Mesothelial cell of epicardium (in vitro differentiated cells): Measurements from ENCODE around the gene UPK3BL1. TPM values are rescaled to one million over a fixed set of nuclear protein-coding genes. Genes with fewer than 3 reads are reported as not detected.
"Not testable (repeated sequence)": the region's sequence is repeated elsewhere in the genome, so short reads cannot be mapped to it uniquely, and the experiment has no call there.

Source experiments
- DNase-seq, 2 experiments: peaks; one replicate each; pipeline ENCODE4 v3.0.0; 2021; ENCODE audit warnings: low spot score in 2 of 2; ENCODE audit not compliant: unreplicated experiment in 2 of 2
- H3K27ac Mint-ChIP-seq: 2 replicates; pipeline ENCODE4 v1.8.0; 2021; ENCODE audit warnings: mixed read lengths
- H3K27me3 Mint-ChIP-seq: 2 replicates; pipeline ENCODE4 v1.8.0; 2021; ENCODE audit warnings: low read depth, mixed read lengths
- H3K36me3 Mint-ChIP-seq: 2 replicates; pipeline ENCODE4 v1.8.0; 2021; ENCODE audit warnings: mixed read lengths
- H3K4me1 Mint-ChIP-seq: 2 replicates; pipeline ENCODE4 v1.8.0; 2021; ENCODE audit warnings: mixed read lengths
- H3K4me3 Mint-ChIP-seq: 2 replicates; pipeline ENCODE4 v1.8.0; 2021; ENCODE audit warnings: mild to moderate bottlenecking, moderate library complexity, mixed read lengths
- H3K9me3 Mint-ChIP-seq: 2 replicates; pipeline ENCODE4 v1.8.0; 2021; ENCODE audit warnings: mixed read lengths
- total RNA-seq: library from RNA; stranded (reverse); gene quantifications from 3 replicates; pipeline ENCODE4 v1.2.1, GENCODE V29; 2021

The UPK3BL1 gene, protein sequence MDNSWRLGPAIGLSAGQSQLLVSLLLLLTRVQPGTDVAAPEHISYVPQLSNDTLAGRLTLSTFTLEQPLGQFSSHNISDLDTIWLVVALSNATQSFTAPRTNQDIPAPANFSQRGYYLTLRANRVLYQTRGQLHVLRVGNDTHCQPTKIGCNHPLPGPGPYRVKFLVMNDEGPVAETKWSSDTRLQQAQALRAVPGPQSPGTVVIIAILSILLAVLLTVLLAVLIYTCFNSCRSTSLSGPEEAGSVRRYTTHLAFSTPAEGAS
- 18.3 to 26.8 TPM (median 26.6 TPM) in 3 replicates for total RNA-seq

DNA sequence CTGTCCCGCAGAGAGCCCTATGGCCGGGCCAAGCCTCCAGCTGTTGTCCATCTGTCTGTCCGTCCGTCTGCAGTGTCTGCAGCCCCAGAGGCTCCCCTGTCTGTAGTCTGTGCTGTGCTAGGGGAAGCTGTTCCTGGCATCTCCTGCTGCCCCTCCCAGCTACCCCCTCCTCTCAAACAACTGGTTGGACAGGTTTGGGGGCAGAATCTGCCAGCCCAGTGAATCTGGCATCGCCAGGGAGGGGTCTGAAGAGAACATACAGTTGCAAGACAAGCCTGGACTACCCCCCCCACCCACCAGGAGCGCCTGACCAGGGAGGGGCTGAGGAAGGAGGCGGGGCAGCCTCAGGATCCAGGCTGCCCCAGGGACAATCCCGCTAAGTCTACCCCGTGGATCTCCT, at the start of gene UPK3BL1:
TSS of gene UPK3BL1 (minus strand) at position 101 of the 400 bp plus-strand sequence. CDS start at position 51, 50 bp downstream.
- not testable (repeated sequence) for H3K4me1 Mint-ChIP-seq, H3K9me3 Mint-ChIP-seq, H3K4me3 Mint-ChIP-seq, H3K27ac Mint-ChIP-seq, DNase-seq, H3K36me3 Mint-ChIP-seq, H3K27me3 Mint-ChIP-seq

DNA sequence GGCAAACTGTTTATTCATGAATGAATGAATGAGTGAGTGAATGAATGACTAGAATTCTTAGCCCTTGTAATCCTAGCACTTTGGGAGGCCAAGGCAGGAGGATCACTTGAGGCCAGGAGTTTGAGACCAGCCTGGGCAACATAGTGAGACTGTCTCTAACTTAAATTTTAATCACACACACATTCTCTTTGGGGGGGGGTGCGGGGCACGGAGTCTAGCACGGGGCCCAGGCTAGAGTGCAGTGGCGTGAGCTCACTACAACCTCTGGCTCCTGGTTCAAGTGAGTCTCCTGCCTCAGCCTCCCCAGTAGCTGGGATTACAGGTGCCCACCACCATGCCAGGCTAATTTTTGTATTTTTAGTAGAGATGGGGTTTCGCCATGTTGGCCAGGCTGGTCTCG, 48.0 kb upstream of the UPK3BL1 start:
- H3K4me3 Mint-ChIP-seq, H3K9me3 Mint-ChIP-seq, H3K36me3 Mint-ChIP-seq, H3K27ac Mint-ChIP-seq, H3K4me1 Mint-ChIP-seq, DNase-seq: not testable (repeated sequence)
- peaks cover 36% of the 10 kb centered on the region for H3K27me3 Mint-ChIP-seq

- H3K4me3 Mint-ChIP-seq, H3K9me3 Mint-ChIP-seq, H3K36me3 Mint-ChIP-seq, DNase-seq, H3K4me1 Mint-ChIP-seq, H3K27ac Mint-ChIP-seq: not testable (repeated sequence)
- peaks cover 32% of the 10 kb centered on the region for H3K27me3 Mint-ChIP-seq
These were observed 47.1 kb upstream of the UPK3BL1 start for GRCh38 chr7:102689436-102690282.

DNA sequence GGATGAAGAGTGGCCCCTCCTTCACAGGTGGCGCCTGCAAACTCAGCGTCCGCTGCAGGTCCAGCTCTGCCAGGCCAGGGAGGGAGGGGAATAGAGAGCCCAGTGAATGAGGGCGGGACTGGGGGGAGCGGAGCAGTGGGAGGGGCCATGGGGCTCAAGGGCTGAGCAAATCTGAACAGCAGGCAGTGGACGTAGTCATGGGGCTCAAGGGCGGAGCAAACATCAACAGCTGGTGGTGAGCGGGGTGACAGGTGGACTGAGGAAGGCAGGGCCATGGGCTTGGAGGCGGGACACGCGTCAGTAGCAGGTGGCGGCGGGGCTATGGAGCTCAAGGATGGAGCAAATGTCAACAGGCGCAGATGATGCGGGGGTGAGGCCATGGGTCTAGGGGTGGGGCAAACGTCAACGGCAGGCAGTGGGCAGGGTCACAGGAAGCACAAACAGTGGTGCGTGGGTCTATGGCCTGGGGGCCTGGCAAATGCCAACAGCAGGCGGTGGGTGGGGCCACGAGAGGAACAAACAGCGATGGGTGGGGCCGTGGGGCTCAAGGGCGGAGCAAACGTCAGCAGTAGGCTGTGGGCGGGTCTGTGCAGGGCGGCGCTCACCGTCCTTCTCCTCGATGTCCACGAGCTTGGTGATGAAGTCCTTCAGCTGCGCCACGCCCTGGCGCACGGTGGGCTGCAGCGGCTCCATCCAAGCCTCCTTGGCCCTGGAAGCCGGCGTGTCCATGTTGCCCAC, 45.9 kb upstream of the UPK3BL1 start:
- not testable (repeated sequence) for H3K36me3 Mint-ChIP-seq, H3K27ac Mint-ChIP-seq, H3K4me3 Mint-ChIP-seq, DNase-seq, H3K9me3 Mint-ChIP-seq, H3K4me1 Mint-ChIP-seq
- H3K27me3 Mint-ChIP-seq, result peaks cover 21% of the 10 kb centered on the region

GRCh38 chr7:102682560-102682959, 40.0 kb upstream of the UPK3BL1 start:
- H3K4me3 Mint-ChIP-seq, H3K4me1 Mint-ChIP-seq, H3K36me3 Mint-ChIP-seq, H3K27ac Mint-ChIP-seq, DNase-seq, H3K9me3 Mint-ChIP-seq, H3K27me3 Mint-ChIP-seq: not testable (repeated sequence)

DNA sequence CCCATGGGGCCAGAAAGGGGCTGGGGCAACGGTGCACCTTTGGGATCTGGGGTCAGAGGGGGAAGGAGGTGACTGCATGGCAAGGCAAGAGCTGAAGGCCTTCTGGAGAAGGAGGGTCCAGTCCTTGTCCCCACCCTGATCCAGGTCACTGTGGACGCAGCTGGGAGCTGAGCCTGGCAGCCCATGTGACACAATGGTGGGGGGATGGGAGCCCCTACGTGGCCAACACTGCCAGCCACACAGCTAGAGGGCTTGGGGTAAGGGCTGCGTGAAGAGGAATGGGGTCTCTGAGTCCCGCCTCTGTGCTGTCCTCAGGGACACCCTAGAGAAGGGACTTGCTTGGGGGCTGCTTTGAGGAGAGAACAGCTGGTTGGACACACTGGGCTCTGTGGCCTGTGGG, 38.2 kb upstream of the UPK3BL1 start:
- H3K9me3 Mint-ChIP-seq, result not testable (repeated sequence)

DNA sequence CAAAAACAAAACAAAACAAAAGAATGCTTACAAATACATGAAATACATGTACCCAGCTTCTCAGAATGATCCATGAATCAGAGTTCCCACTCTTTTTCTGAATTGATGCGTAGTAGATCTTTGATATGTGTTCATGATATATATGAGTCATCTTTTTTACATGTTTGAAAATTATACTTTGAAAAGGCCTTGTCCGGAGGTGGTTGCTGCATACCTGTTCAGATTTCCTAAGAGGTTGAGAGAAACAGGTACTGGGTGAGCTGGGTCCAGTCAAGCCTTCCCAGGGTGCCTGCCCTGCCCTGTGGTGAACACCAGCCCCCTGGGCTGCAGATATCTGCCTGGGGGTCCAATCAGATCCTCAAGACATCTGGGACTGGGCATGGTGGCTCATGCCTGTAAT, 33.0 kb upstream of the UPK3BL1 start:
- DNase-seq, H3K4me1 Mint-ChIP-seq, H3K36me3 Mint-ChIP-seq, H3K27me3 Mint-ChIP-seq, H3K27ac Mint-ChIP-seq, H3K9me3 Mint-ChIP-seq, H3K4me3 Mint-ChIP-seq: not testable (repeated sequence)

More for the DNA sequence above, 38.2 kb upstream of the UPK3BL1 start:
- not testable (repeated sequence) for DNase-seq, H3K4me3 Mint-ChIP-seq, H3K36me3 Mint-ChIP-seq, H3K4me1 Mint-ChIP-seq, H3K27me3 Mint-ChIP-seq, H3K27ac Mint-ChIP-seq

DNA sequence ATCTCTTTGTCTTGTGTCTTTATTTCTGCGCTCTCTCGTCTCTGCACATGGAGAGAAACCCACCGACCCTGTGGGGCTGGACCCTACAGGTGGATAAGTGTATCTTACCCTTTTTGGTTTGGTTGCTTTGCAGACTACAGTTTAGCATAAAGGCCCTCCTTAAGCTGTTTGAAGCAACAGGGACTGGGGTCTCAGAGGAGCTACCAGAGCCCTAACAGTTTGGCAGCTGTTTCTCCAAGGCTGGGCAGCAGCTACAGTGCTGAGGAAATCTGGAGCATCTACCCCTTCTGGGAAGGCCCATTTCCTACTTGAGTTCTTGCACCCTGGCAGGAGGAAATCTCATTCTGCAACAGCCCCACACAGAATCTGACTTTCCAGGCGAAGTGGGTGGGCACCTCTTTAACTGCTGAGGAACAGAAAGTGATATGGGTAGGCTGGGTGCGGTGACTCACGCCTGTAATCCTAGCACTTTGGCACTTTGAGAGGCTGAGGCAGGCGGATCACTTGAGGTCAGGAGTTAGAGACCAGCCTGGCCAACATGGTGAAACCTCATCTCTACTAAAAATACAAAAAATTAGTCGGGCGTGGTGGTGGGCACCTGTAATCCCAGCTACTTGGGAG, 31.0 kb upstream of the UPK3BL1 start:
- not testable (repeated sequence) for H3K27ac Mint-ChIP-seq, DNase-seq, H3K9me3 Mint-ChIP-seq, H3K27me3 Mint-ChIP-seq, H3K4me3 Mint-ChIP-seq, H3K36me3 Mint-ChIP-seq, H3K4me1 Mint-ChIP-seq

DNA sequence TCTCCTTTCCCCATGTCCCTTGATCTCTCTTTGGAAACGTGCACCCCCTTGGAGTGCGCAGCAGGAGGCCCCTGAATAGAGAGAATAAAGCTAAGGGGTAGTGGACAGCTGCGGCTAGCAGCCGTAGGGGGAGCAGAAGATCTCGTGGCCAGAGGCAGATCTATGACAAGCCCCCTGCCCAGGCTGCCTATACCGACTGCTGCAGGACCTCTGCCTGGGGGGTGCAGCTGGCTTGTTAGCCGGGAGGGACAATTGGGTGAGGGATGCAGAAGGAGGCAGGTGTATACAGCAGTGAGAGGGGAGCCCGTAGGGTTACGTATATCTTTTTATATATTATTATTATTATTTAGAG, 29.3 kb upstream of the UPK3BL1 start:
- H3K4me3 Mint-ChIP-seq, H3K27ac Mint-ChIP-seq, H3K4me1 Mint-ChIP-seq, H3K27me3 Mint-ChIP-seq, DNase-seq, H3K36me3 Mint-ChIP-seq, H3K9me3 Mint-ChIP-seq: not testable (repeated sequence)

DNA sequence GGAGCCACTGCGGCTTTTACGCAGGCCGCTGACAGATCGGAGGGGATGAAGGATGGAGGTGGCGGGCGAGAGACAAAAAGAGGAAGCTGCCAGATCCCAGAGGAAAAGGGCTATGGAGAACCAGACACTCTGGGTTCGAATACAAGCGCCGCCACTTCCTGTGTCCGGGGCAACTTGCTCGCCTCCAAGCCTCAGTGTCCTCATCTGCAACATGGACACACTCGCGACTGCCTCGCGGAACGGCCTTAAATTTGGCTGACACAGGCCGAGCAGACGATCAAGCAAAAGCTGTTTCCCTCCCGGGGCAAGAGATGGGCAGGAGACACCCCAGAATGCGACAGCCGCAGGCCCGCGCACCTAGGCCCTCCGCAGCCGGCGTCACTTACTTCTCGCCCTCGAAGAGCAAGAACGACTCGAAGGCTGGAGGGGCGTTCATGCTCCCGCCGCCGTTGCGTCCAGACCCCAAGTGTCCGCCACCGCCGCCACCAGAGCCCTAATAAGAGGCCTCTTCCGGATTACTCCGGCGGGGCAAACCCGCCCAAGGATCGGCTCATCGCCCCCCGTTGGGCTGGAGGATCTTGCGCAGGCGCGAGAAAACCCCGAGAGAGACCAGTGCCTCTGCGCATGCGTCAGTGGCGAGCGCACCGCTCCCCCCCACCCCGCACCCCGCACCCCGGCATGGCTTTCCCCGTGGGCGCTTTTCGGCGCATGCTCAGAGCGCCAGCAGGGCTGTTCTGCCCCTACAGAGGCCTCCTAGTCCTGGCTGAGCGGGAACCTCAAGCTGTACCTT, 28.8 kb upstream of the UPK3BL1 start, which contains the start of gene POLR2J2:
TSS of gene POLR2J2 (minus strand) at position 498 of the 790 bp plus-strand sequence. CDS start at position 436, 62 bp downstream.
- peak; percentile 86 to 92 for DNase-seq
- H3K27me3 Mint-ChIP-seq, H3K4me1 Mint-ChIP-seq, H3K36me3 Mint-ChIP-seq, H3K9me3 Mint-ChIP-seq: not testable (repeated sequence)
- peak within 1 kb of the TSS; percentile 79 for H3K27ac Mint-ChIP-seq
- peak within 1 kb of the TSS; percentile 78 for H3K4me3 Mint-ChIP-seq

DNA sequence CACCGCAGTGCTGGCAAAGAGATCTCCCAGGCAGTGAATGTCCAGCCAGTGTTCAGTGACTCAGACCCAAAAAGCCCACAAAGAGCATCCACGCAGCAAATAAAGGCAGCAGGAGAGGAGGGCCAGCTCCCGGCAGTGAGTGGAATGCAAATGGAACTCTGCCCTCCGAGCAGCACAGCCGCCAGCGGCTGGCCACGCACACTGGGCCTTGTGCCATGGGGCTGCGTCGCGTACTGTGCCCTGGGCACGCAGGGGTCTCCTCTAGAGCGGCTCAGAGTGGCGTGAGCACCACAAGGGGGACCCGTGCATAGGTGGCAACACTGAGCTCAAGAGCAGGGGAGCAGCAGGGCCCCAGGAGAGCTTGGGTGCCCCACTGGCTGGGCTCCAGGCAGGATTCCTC, 24.9 kb upstream of the UPK3BL1 start:
- H3K27me3 Mint-ChIP-seq, H3K9me3 Mint-ChIP-seq, H3K27ac Mint-ChIP-seq, H3K4me1 Mint-ChIP-seq, H3K4me3 Mint-ChIP-seq, H3K36me3 Mint-ChIP-seq, DNase-seq: not testable (repeated sequence)

- H3K27ac Mint-ChIP-seq, H3K4me1 Mint-ChIP-seq, H3K4me3 Mint-ChIP-seq, H3K9me3 Mint-ChIP-seq, H3K27me3 Mint-ChIP-seq, H3K36me3 Mint-ChIP-seq, DNase-seq: not testable (repeated sequence)
These were observed 24.3 kb upstream of the UPK3BL1 start for GRCh38 chr7:102666850-102667249.

- H3K27ac Mint-ChIP-seq, H3K36me3 Mint-ChIP-seq, H3K27me3 Mint-ChIP-seq, H3K9me3 Mint-ChIP-seq, H3K4me1 Mint-ChIP-seq, DNase-seq, H3K4me3 Mint-ChIP-seq: not testable (repeated sequence)
These were observed 22.2 kb upstream of the UPK3BL1 start for GRCh38 chr7:102664765-102665164.
